ENCODE data around the gene HIPK2.

The HIPK2 gene

DNA sequence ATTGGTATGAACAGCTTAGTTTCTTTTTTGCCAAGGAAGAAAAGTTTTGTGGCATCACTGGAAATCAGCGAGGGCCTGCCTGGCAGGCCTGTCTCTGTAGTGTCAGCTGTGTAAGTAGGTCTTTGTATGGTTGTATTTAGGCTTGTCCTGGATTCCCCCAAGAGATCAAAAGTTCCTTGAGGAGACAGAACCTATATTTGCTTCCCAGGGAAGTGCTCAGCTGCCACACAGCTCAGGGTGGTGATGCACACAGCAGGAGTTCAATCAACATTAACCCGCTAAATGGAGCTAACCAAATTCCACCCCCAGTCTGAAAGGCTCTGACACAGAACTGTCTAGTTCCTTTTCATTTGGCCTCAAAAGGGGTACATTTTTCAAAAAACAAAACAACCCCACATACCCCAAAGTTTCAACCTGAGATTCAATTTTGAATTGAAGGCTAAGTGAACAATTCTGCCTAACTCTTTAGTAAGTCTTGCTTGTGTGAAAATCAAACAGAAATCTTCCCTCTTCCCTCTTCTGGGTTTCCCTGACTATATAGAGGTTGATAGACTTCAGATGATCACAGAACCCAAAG, 129.9 kb downstream of the HIPK2 start:
- DNase-seq, result no peak

- no peak for DNase-seq
Observed at GRCh38 chr7:139647085-139647484, 130.7 kb downstream of the HIPK2 start.

DNA sequence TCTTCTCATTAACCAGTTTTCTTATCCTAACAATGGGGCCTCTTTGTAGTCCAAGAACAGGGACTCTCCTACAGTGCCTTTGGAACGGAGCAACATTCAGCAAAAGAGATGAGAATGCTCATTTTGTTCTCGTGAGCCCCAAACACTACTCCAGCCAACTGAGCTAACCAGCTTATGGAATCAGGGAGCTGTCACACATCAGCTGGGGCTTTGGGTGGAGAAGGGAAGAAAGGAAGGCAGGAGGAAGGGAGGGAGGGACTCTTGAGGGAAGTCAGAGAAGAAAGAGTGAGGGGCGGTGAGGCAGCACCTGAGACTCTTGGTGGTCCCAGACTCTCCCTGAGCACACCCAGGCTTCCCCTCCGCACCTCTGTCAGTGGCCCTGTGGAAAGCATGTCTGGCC, 131.2 kb downstream of the HIPK2 start:
- no peak for DNase-seq

DNA sequence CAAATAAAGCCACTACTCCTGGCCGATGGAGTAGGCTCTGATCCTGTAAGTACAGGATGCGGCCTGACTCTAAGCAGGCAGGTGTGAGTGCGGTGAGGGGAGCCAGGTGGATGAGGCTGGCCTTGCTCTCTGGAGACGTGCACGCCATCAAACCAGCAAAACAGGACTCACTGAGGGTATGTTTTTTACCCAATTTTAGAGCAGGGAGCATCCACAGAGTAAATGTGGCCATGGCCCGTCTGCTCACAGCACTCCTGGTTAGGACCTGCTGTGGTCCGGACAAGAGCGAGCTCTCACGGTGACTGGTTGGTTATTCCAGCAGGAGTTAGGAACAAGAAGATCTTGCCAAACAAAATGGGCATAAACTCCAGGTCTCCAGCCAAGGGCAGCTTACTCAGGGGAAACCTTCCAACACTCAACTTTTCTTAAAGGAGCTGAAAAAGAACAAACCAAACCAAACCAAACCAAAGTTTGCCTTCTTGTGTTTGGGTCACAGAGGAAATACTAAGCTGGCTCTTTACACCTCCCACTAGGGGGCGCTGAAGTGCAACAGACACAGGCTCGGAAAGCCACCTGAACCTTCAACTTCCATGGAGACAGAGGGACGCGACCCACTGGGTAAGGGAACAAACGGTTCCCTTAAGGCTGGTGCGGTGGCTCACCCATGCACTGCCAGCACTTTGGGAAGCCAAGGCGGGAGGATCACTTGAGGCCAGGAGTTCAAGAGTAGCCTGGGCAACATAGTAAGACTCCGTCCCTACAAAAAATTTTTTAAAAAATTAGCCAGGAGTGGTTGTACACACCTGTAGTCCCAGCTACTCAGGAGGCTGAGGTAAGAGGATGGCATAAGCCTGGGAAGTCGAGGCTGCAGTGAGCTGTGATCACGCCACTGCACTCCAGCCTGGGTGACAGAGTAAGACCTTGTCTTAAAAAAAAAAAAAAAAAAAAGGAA, 131.9 kb downstream of the HIPK2 start:
- DNase-seq, result peak; percentile 59

DNA sequence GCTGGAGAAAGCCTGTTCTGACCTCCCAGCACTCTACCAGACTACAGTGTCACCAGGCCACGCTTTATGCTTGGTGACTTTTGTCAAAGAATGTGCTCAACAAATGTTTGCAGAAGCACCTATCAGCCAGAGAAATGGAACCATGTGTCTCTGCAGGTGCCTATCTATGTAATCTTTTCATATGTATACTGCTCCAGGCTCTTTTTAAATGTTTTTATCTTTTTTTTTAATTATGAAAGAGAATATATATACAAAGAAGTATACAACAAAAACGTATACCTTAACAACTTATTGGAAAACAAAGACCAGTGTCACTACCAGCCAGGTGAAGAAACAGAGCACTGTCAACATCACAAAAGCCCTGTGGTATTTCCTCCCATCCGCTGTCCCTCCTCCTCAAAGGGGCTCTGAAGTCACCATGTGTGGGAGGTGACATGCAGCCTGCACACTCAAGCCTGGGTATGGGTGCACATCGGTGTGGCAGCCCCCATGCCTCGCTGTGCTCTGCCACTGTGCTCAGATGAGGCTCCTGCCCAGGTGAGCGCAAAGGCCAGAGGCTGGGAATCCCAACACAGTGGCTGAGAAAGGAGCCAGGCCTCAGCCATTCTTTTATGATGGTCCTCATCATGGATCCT, 133.7 kb downstream of the HIPK2 start:
- no peak for DNase-seq

DNA sequence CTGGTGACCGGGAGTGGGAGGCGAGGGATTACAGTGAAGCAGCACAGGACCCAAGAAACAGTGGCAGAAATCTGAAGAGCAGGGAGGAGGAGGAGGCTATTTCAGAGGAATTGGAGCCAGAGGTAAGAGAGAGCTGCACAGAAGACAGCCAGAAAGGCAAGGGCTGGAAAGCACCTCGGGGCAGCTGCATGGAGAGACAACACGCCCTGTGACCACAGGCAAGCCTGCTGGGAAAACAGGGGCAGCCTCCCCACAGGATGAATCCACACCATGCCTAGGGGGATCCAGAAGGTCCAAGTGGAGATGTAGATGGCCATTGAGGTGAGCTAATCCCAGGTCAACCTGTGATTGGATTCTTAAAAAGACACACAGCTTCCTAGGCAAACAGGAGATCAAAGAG, 135.5 kb downstream of the HIPK2 start:
- DNase-seq, result no peak

GRCh38 chr7:139641337-139641992, 136.3 kb downstream of the HIPK2 start:
- DNase-seq, result no peak

DNA sequence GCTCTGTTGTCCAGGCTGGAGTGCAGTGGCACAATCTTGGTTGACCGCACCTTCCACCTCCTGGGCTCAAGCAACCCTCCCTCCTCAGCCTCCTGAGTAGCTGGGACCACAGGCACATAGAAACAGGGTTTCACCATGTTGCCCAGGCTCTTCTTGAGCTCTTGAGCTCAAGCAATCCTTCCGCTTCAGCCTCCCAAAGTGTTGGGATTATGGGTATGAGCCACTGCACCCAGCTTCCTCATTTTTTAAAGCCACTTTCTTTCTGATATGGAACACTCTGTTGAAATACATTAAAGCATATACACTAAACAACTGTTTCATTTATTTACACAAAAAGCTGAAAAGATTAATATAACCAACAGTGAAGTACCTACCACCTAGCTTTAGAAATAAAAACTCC, 137.1 kb downstream of the HIPK2 start:
- DNase-seq, result no peak

DNA sequence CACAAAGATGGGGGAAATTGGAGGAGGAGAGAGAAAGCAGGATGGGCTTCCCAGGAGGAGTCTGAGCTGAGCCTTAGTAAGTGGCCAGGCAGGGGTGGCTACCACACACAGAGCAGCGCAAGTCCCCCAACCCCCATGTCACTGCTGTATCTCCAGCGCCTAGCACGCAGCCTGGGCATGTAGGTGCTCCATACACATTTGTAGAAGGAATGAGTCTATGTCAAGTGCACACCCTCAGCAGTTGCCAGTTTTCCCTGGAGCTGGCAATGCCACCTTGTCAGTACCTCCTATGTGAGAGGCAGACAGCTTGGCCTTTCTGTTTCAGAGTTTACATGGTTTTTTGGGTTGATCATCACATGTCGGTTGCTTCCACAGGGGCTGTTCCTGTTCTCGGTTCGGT, 138.2 kb downstream of the HIPK2 start:
- DNase-seq, result no peak

DNA sequence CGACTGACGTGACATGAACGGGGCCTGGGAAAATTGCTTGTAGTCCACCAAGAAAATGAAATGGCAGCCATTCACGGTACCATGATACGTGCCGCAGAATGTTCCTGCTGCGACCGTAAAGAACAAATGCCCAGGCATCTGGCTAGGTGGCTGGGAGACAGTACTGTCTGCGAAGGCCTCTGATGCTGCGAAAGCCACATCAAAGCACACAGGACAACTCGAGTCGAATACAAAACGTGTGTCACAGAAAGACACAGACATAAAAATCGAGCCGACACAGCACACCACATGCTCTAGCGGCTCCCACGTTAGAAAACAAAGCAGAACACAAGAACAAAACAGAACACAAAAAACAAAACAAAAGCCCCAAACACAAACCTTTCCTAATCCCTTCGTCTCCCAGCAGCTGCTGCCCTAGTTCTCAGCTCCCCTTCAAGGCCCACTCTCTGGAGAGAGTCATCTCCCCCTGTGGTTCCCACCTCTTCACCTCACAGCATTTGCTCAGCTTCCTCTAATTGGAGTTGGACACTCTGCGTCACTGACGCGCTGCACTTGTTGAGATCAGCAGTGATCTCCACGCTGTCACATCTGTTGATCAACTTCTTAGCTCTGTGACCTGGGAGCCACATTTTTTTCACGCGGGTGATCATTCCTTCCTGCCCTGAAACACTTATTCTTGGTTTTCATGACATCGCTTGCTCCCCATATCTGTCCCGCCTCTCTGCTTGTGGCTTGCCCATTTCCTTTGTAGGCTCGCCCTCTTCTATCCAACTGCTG, 142.1 kb downstream of the HIPK2 start:
- no peak for DNase-seq

DNA sequence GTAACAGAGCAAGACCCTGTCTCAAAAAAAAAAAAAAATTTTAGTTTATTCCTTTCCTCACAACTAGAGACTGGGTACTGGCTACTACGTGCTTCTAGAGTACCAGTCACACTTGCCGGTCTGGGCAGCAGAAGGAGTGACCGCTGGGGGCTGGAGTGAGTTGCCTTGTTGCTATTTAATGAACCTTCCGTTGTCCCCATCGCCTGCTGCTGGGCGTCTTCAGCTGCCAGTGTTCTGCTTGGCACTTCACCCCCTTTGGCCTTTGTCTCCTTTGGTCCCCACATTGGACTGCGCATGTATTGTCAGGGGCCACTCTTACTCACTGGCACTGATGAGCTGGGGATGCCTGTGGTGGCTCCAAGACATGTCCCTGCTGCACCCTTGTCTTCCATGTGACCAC, 143.7 kb downstream of the HIPK2 start:
- no peak for DNase-seq

DNA sequence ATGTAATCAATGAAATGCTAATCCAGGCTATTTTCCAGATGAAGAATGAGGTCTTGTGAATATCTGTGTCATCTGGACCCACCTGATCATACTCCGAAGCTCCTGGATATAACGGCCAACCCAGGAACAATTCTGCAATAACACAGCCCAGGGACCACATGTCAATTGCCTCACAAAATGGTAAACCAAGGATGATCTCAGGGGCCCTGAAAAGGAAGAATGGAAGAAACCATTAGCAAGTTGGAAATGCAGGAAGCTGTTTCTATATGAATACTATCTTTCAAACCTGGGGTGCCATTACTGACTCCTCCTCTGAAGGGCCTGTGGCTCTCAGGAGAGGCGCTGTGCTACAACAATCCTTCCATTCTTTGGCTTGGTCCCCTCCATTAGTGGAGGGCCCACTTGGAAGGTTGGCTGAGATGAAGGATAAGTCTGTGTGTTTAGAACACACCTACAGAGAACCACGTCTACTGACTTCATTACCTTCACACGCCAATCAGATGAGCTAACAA, 146.2 kb downstream of the HIPK2 start:
- DNase-seq, result no peak

GRCh38 chr7:139630643-139631519, 146.9 kb downstream of the HIPK2 start:
- DNase-seq, result no peak

- DNase-seq, result no peak
Observed at GRCh38 chr7:139629392-139630082, 148.3 kb downstream of the HIPK2 start.

- DNase-seq, result no peak
Observed at GRCh38 chr7:139627831-139628230, 150.0 kb downstream of the HIPK2 start.

GRCh38 chr7:139626817-139627216, 151.0 kb downstream of the HIPK2 start:
- no peak for DNase-seq

GRCh38 chr7:139623518-139623917, 154.3 kb downstream of the HIPK2 start:
- no peak for DNase-seq

DNA sequence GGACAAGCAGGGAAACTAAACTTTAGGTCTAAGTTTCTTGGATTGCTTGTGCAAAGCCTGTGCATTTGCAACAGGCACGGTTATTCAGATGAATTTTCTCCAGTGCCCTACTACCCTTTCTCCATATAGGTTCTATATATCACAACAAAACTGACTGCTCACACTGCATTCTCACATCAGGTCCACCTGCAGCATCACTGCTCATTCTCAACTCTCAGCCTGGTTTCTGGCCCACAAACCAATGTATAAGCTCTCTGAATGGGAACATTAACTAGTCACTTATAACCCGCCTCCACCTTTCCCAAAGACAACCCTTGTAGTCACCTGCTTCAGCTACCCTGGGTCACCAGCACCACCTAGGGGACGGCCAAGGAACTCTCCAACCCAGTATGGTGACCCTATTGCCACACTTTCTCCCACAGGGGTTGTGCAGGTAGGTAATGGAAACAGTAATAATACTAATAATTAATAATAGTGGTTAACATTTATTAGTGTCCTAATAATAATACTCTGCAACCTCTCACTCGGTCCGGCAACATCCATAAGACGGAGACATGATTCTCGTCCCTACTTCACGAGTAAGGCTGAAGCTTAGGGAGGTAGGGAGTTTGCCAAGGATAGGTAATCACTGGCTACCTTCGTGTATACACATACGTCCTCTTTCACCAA, 157.0 kb downstream of the HIPK2 start:
- no peak for DNase-seq

GRCh38 chr7:139619367-139619657, 158.5 kb downstream of the HIPK2 start:
- DNase-seq, result no peak
